CD8-positive, alpha-beta memory T cell (primary cell): ENCODE data around the gene ATRNL1. TPM values are rescaled to one million over a fixed set of nuclear protein-coding genes. Genes with fewer than 3 reads are reported as not detected.

Source experiments
- CTCF ChIA-PET: fragments of 350-600 bp; sonication (Branson Sonifier 250); formaldehyde crosslinking; loops from one replicate; lab custom pipeline; 2021; ENCODE audit warnings: antibody characterized with exemption; lab: Charles Lee
- POLR2A ChIA-PET: fragments of 350-600 bp; sonication (Branson Sonifier 250); formaldehyde crosslinking; loops from one replicate; lab custom pipeline; 2021; ENCODE audit warnings: antibody characterized with exemption; lab: Charles Lee
- DNase-seq, 5 donors: peaks; one replicate each; pipeline versions ENCODE4 v3.0.0 to v3.0.0-alpha.2; 2020 to 2022; ENCODE audit warnings: mixed read lengths in 1 of 5
- H3K27ac ChIP-seq: one replicate; pipeline ENCODE4 v1.7.0; 2013; ENCODE audit warnings: low read depth, mild to moderate bottlenecking, low read length, moderate library complexity
- H3K27me3 ChIP-seq: 2 replicates; pipeline ENCODE4 v1.7.0; 2013; ENCODE audit warnings: low read length, mild to moderate bottlenecking; ENCODE audit not compliant: insufficient read depth, poor library complexity, severe bottlenecking
- H3K36me3 ChIP-seq: 2 replicates; pipeline ENCODE4 v1.7.0; 2013; ENCODE audit warnings: mild to moderate bottlenecking, low read length, moderate library complexity; ENCODE audit not compliant: insufficient read depth
- H3K4me1 ChIP-seq: 2 replicates; pipeline ENCODE4 v1.7.0; 2013; ENCODE audit warnings: mild to moderate bottlenecking, low read length, moderate library complexity; ENCODE audit not compliant: insufficient read depth
- H3K4me3 ChIP-seq: 2 replicates; pipeline ENCODE4 v1.7.0; 2013; ENCODE audit warnings: mild to moderate bottlenecking, low read length
- H3K9me3 ChIP-seq: 2 replicates; pipeline ENCODE4 v1.7.0; 2013; ENCODE audit warnings: mild to moderate bottlenecking, low read length
- H3K27ac Mint-ChIP-seq, 8 donors: one replicate each; pipeline ENCODE4 v1.8.0; 2020 to 2021; ENCODE audit warnings: mixed read lengths in 8 of 8, mild to moderate bottlenecking in 6 of 8, inconsistent platforms in 3 of 8, moderate library complexity in 3 of 8
- H3K27me3 Mint-ChIP-seq, 2 donors: one replicate each; pipeline ENCODE4 v1.8.0; 2020 to 2021; ENCODE audit warnings: mixed read lengths in 2 of 2, mild to moderate bottlenecking in 1 of 2, moderate library complexity in 1 of 2
- H3K36me3 Mint-ChIP-seq, 3 donors: one replicate each; pipeline ENCODE4 v1.8.0; 2020 to 2021; ENCODE audit warnings: mixed read lengths in 3 of 3, inconsistent platforms in 1 of 3, mild to moderate bottlenecking in 1 of 3
- H3K4me1 Mint-ChIP-seq, 3 donors: one replicate each; pipeline ENCODE4 v1.8.0; 2020 to 2021; ENCODE audit warnings: mixed read lengths in 3 of 3, inconsistent platforms in 1 of 3, mild to moderate bottlenecking in 1 of 3
- H3K4me3 Mint-ChIP-seq, 7 donors: one replicate each; pipeline ENCODE4 v1.8.0; 2020 to 2021; ENCODE audit warnings: mixed read lengths in 7 of 7, mild to moderate bottlenecking in 6 of 7, moderate library complexity in 4 of 7, inconsistent platforms in 2 of 7
- H3K9me3 Mint-ChIP-seq, 5 donors: one replicate each; pipeline ENCODE4 v1.8.0; 2020 to 2022; ENCODE audit warnings: mixed read lengths in 5 of 5, mild to moderate bottlenecking in 3 of 5, moderate library complexity in 2 of 5, inconsistent platforms in 1 of 5
- polyA plus RNA-seq: library from polyadenylated mRNA; unstranded; fragments of 300-500 nt; fragmentation: Illumina TruSeq; gene quantifications from one replicate; pipeline ENCODE4 v1.2.3, GENCODE V29; 2021
- total RNA-seq, 2 experiments: library from RNA; stranded (reverse); gene quantifications; one replicate each; pipeline ENCODE4 v1.2.3, GENCODE V29; 2021

The ATRNL1 gene
- total and polyA plus RNA-seq, 3 experiments from 2014 or later: not detected

GRCh38 chr10:115129752-115130151, 36.6 kb downstream of the ATRNL1 start:
- Mint-ChIP-seq H3K4me1 (no peaks in the 10 kb centered on the region), H3K36me3 (no peaks in the 10 kb centered on the region), H3K27me3 (peaks cover 0 to 13% of the 10 kb centered on the region in 2 donors), H3K4me3 (no peak overlapping the region), H3K27ac (no peak overlapping the region), H3K9me3 (no peaks in the 10 kb centered on the region)
- peak in 1 of 5 donors; percentile 3 for DNase-seq
- Histone ChIP-seq H3K27ac (no peak overlapping the region), H3K4me1 (no peaks in the 10 kb centered on the region), H3K27me3 (no peaks in the 10 kb centered on the region), H3K9me3 (no peaks in the 10 kb centered on the region), H3K36me3 (no peaks in the 10 kb centered on the region), H3K4me3 (no peak overlapping the region)
- ChIA-PET POLR2A (no interaction called here), CTCF (no interaction called here)

GRCh38 chr10:115136616-115137015, 43.5 kb downstream of the ATRNL1 start:
- H3K9me3 Mint-ChIP-seq: peaks cover 0 to 5% (median 2%) of the 10 kb centered on the region in 5 donors
- ChIA-PET POLR2A (no interaction called here), CTCF (no interaction called here)
- H3K36me3 ChIP-seq: no peaks in the 10 kb centered on the region
- H3K4me1 Mint-ChIP-seq: no peaks in the 10 kb centered on the region
- no peak overlapping the region for H3K27ac ChIP-seq
- H3K27ac Mint-ChIP-seq: no peak overlapping the region
- H3K4me1 ChIP-seq: no peaks in the 10 kb centered on the region
- H3K4me3 Mint-ChIP-seq: no peak overlapping the region
- H3K9me3 ChIP-seq: no peaks in the 10 kb centered on the region
- H3K36me3 Mint-ChIP-seq: no peaks in the 10 kb centered on the region
- no peak for DNase-seq
- H3K27me3 Mint-ChIP-seq: peaks cover 2 to 13% of the 10 kb centered on the region in 2 donors
- no peaks in the 10 kb centered on the region for H3K27me3 ChIP-seq
- no peak overlapping the region for H3K4me3 ChIP-seq

GRCh38 chr10:115141254-115141653, 48.1 kb downstream of the ATRNL1 start:
- no peak overlapping the region for H3K4me3 Mint-ChIP-seq
- H3K27ac Mint-ChIP-seq: no peak overlapping the region
- ChIA-PET POLR2A (no interaction called here), CTCF (no interaction called here)
- no peaks in the 10 kb centered on the region for H3K27me3 ChIP-seq
- no peaks in the 10 kb centered on the region for H3K36me3 ChIP-seq
- H3K9me3 Mint-ChIP-seq: peaks cover 0 to 5% (median 2%) of the 10 kb centered on the region in 5 donors
- H3K4me1 ChIP-seq: no peaks in the 10 kb centered on the region
- H3K36me3 Mint-ChIP-seq: no peaks in the 10 kb centered on the region
- no peak overlapping the region for H3K27ac ChIP-seq
- no peaks in the 10 kb centered on the region for H3K4me1 Mint-ChIP-seq
- DNase-seq: no peak
- no peaks in the 10 kb centered on the region for H3K9me3 ChIP-seq
- H3K4me3 ChIP-seq: no peak overlapping the region
- no peaks in the 10 kb centered on the region for H3K27me3 Mint-ChIP-seq

- ChIA-PET POLR2A (no interaction called here), CTCF (no interaction called here)
- no peaks in the 10 kb centered on the region for H3K36me3 Mint-ChIP-seq
- Histone ChIP-seq H3K4me1 (no peaks in the 10 kb centered on the region), H3K27me3 (no peaks in the 10 kb centered on the region), H3K27ac (no peak overlapping the region), H3K36me3 (no peaks in the 10 kb centered on the region), H3K9me3 (no peaks in the 10 kb centered on the region), H3K4me3 (no peak overlapping the region)
- DNase-seq: no peak
- H3K4me3 Mint-ChIP-seq: no peak overlapping the region
- peaks cover 0 to 5% (median 0%) of the 10 kb centered on the region in 5 donors for H3K9me3 Mint-ChIP-seq
- H3K27ac Mint-ChIP-seq: no peak overlapping the region
- H3K27me3 Mint-ChIP-seq: peaks cover 0 to 20% of the 10 kb centered on the region in 2 donors
- H3K4me1 Mint-ChIP-seq: no peaks in the 10 kb centered on the region
Observed at GRCh38 chr10:115157357-115157756, 64.2 kb downstream of the ATRNL1 start.

- ChIA-PET POLR2A (no interaction called here), CTCF (no interaction called here)
- H3K36me3 Mint-ChIP-seq: no peaks in the 10 kb centered on the region
- Histone ChIP-seq H3K27ac (no peak overlapping the region), H3K27me3 (no peaks in the 10 kb centered on the region), H3K4me3 (no peak overlapping the region), H3K36me3 (no peaks in the 10 kb centered on the region), H3K4me1 (no peaks in the 10 kb centered on the region), H3K9me3 (no peaks in the 10 kb centered on the region)
- no peaks in the 10 kb centered on the region for H3K4me1 Mint-ChIP-seq
- H3K4me3 Mint-ChIP-seq: no peak overlapping the region
- no peaks in the 10 kb centered on the region for H3K9me3 Mint-ChIP-seq
- no peak overlapping the region for H3K27ac Mint-ChIP-seq
- no peaks in the 10 kb centered on the region for H3K27me3 Mint-ChIP-seq
- no peak for DNase-seq
Observed at GRCh38 chr10:115163129-115163528, 70.0 kb downstream of the ATRNL1 start.

- no peak for DNase-seq
- Mint-ChIP-seq H3K9me3 (peaks cover 0 to 2% (median 0%) of the 10 kb centered on the region in 5 donors), H3K27ac (no peak overlapping the region), H3K4me3 (no peak overlapping the region), H3K27me3 (no peaks in the 10 kb centered on the region), H3K4me1 (no peaks in the 10 kb centered on the region), H3K36me3 (no peaks in the 10 kb centered on the region)
- no peak overlapping the region for H3K27ac ChIP-seq
- no peaks in the 10 kb centered on the region for H3K4me1 ChIP-seq
- H3K27me3 ChIP-seq: no peaks in the 10 kb centered on the region
- H3K4me3 ChIP-seq: no peak overlapping the region
- H3K36me3 ChIP-seq: no peaks in the 10 kb centered on the region
- ChIA-PET POLR2A (no interaction called here), CTCF (no interaction called here)
- H3K9me3 ChIP-seq: no peaks in the 10 kb centered on the region
Observed at GRCh38 chr10:115164220-115164619, 71.1 kb downstream of the ATRNL1 start.

GRCh38 chr10:115167751-115168150, 74.6 kb downstream of the ATRNL1 start:
- Histone ChIP-seq H3K27ac (no peak overlapping the region), H3K36me3 (no peaks in the 10 kb centered on the region), H3K27me3 (no peaks in the 10 kb centered on the region), H3K4me1 (no peaks in the 10 kb centered on the region), H3K9me3 (no peaks in the 10 kb centered on the region), H3K4me3 (no peak overlapping the region)
- peaks cover 0 to 2% (median 0%) of the 10 kb centered on the region in 5 donors for H3K9me3 Mint-ChIP-seq
- H3K4me3 Mint-ChIP-seq: no peak overlapping the region
- H3K27me3 Mint-ChIP-seq: no peaks in the 10 kb centered on the region
- H3K36me3 Mint-ChIP-seq: no peaks in the 10 kb centered on the region
- no peak overlapping the region for H3K27ac Mint-ChIP-seq
- POLR2A ChIA-PET: no interaction called here
- CTCF ChIA-PET: no interaction called here
- H3K4me1 Mint-ChIP-seq: no peaks in the 10 kb centered on the region
- no peak for DNase-seq

GRCh38 chr10:115171392-115171960, 78.3 kb downstream of the ATRNL1 start:
- Mint-ChIP-seq H3K4me1 (no peaks in the 10 kb centered on the region), H3K27me3 (no peaks in the 10 kb centered on the region), H3K4me3 (no peak overlapping the region), H3K36me3 (no peaks in the 10 kb centered on the region), H3K27ac (no peak overlapping the region), H3K9me3 (peaks cover 0 to 2% (median 0%) of the 10 kb centered on the region in 5 donors)
- ChIA-PET POLR2A (no interaction called here), CTCF (no interaction called here)
- peak in 1 of 5 donors; percentile 1 for DNase-seq
- H3K4me3 ChIP-seq: no peak overlapping the region
- H3K36me3 ChIP-seq: no peaks in the 10 kb centered on the region
- H3K9me3 ChIP-seq: no peaks in the 10 kb centered on the region
- H3K4me1 ChIP-seq: no peaks in the 10 kb centered on the region
- H3K27me3 ChIP-seq: no peaks in the 10 kb centered on the region
- H3K27ac ChIP-seq: no peak overlapping the region
